GM12892 (cell line): ENCODE measurements around the gene PROCA1.

Experiments
- POLR2A ChIP-seq: IDR thresholded peaks from 2 replicates; pipeline ENCODE4 v1.6.1; 2011; ENCODE audit warnings: low read depth, low read length, control low read depth
- POLR2AphosphoS5 ChIP-seq: IDR thresholded peaks from 2 replicates; pipeline ENCODE4 v1.6.1; 2011; ENCODE audit warnings: low read depth, low read length, control low read depth

GRCh38 chr17:28688481-28688880, 23.2 kb downstream of the PROCA1 start:
- TF ChIP-seq POLR2A (no peak), POLR2AphosphoS5 (no peak)
